Fibroblast of lung (primary cell): ENCODE results near the gene ME1. TPM values are rescaled to one million over a fixed set of nuclear protein-coding genes. Genes with fewer than 3 reads are reported as not detected.

Experiments
- DNase-seq, 2 donors: peaks; one replicate each; pipeline versions ENCODE4 v3.0.0 to v3.0.0-alpha.2; 2010; ENCODE audit warnings: low read depth in 2 of 2
- H2AFZ ChIP-seq: 2 replicates; pipeline ENCODE4 v1.5.1; 2012; ENCODE audit warnings: low read length, control low read depth, inconsistent platforms
- H3K27ac ChIP-seq: 2 replicates; pipeline ENCODE4 v1.5.1; 2011; ENCODE audit warnings: low read length, control low read depth; ENCODE audit not compliant: insufficient read depth
- H3K27me3 ChIP-seq: 2 replicates; pipeline ENCODE4 v1.5.1; 2011; ENCODE audit warnings: mild to moderate bottlenecking, low read length; ENCODE audit not compliant: control insufficient read depth, insufficient read depth
- H3K36me3 ChIP-seq: 2 replicates; pipeline ENCODE4 v1.5.1; 2011; ENCODE audit warnings: low read length; ENCODE audit not compliant: control insufficient read depth, insufficient read depth
- H3K4me1 ChIP-seq: 2 replicates; pipeline ENCODE4 v1.5.1; 2011; ENCODE audit warnings: low read length; ENCODE audit not compliant: control insufficient read depth, insufficient read depth; ENCODE audit errors: extremely low read depth
- H3K4me2 ChIP-seq: 2 replicates; pipeline ENCODE4 v1.5.1; 2011; ENCODE audit warnings: low read length, control low read depth; ENCODE audit not compliant: insufficient read depth; ENCODE audit errors: extremely low read depth
- H3K4me3 ChIP-seq, 4 experiments: fragments of 200-600 bp in 1 of 4; sonication (generic) in 1 of 4; replicated peaks in 1 of 4; 2 replicates each; pipeline ENCODE4 v1.5.1; 2011 to 2016; ENCODE audit warnings: low read length in 4 of 4, low read depth in 3 of 4, mild to moderate bottlenecking in 3 of 4, control low read depth in 2 of 4, inconsistent platforms in 1 of 4, mixed read lengths in 1 of 4; ENCODE audit not compliant: insufficient read depth in 1 of 4; ENCODE audit errors: control extremely low read depth in 1 of 4
- H3K79me2 ChIP-seq: 2 replicates; pipeline ENCODE4 v1.5.1; 2012; ENCODE audit warnings: mild to moderate bottlenecking, low read length, inconsistent platforms; ENCODE audit not compliant: control insufficient read depth, insufficient read depth
- H3K9ac ChIP-seq: 2 replicates; pipeline ENCODE4 v1.5.1; 2011; ENCODE audit warnings: mild to moderate bottlenecking, low read length, control low read depth; ENCODE audit not compliant: insufficient read depth
- H3K9me3 ChIP-seq: 2 replicates; pipeline ENCODE4 v1.5.1; 2012; ENCODE audit warnings: low read depth, low read length; ENCODE audit not compliant: control insufficient read depth, insufficient read depth
- H4K20me1 ChIP-seq: 2 replicates; pipeline ENCODE4 v1.5.1; 2011; ENCODE audit warnings: low read length; ENCODE audit not compliant: control insufficient read depth, insufficient read depth; ENCODE audit errors: extremely low read depth
- EZH2 ChIP-seq: IDR thresholded peaks from 2 replicates; pipeline ENCODE4 v1.5.1; 2012; ENCODE audit warnings: low read length, control low read depth, mild to moderate bottlenecking; ENCODE audit errors: missing control alignments
- polyA plus RNA-seq, 2 donors: library from polyadenylated mRNA; depleted of rRNA in 1 of 2; stranded (reverse) in 1 of 2; unstranded in 1 of 2; fragments of >200 nt; gene quantifications; 2 replicates each; pipeline ENCODE4 v1.2.1, GENCODE V29; 2011 to 2012; ENCODE audit warnings: missing spikeins in 1 of 2
- total RNA-seq: library from RNA; depleted of rRNA; stranded (reverse); fragments of >200 nt; gene quantifications from 2 replicates; pipeline ENCODE4 v1.2.1, GENCODE V29; 2014
- TF ChIP-seq, protein P1 (sequence below), 2 donors: IDR thresholded peaks in 1 of 2; conservative IDR thresholded peaks in 1 of 2; 1 replicate in 1 of 2; 2 replicates in 1 of 2; pipeline ENCODE4 v1.5.1; 2011 to 2012; ENCODE audit warnings: low read length in 2 of 2, control low read depth in 1 of 2, inconsistent platforms in 1 of 2, low read depth in 1 of 2, mild to moderate bottlenecking in 1 of 2

Gene ME1
- total and polyA plus RNA-seq, 2 donors (not counting 1 experiment from before 2014, with no cell fraction given), result 35.8 to 44.3 TPM

DNA sequence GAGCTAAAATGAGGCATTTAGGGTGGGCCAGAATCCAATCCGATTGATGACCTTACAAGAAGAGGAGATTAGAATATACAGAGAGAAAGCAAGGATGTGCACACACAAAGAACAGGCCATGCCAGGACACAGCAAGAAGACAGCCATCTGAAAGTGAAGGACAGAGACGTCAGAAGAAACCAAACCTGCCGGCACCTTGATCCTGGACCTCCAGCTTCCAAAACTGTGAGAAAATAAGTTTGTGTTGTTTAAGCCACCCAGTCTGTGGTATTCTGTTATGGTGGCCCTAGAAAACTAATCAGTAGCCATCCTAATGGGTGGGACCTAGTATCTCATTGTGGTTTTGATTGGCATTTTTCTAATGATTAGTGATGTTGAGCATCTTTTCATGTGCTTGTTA is 39.7 kb upstream of the ME1 start:
- DNase-seq, result no peak
- Histone ChIP-seq H3K27me3 (peaks cover 3% of the 10 kb centered on the region), H4K20me1 (no peaks in the 10 kb centered on the region), H3K9ac (no peak overlapping the region), H3K79me2 (no peaks in the 10 kb centered on the region), H3K4me3 (no peak overlapping the region), H3K9me3 (no peaks in the 10 kb centered on the region), H3K4me2 (no peak overlapping the region), H3K36me3 (no peaks in the 10 kb centered on the region), H3K27ac (no peak overlapping the region), H3K4me1 (no peaks in the 10 kb centered on the region), H2AFZ (no peak overlapping the region)
- TF ChIP-seq, protein P1, sequence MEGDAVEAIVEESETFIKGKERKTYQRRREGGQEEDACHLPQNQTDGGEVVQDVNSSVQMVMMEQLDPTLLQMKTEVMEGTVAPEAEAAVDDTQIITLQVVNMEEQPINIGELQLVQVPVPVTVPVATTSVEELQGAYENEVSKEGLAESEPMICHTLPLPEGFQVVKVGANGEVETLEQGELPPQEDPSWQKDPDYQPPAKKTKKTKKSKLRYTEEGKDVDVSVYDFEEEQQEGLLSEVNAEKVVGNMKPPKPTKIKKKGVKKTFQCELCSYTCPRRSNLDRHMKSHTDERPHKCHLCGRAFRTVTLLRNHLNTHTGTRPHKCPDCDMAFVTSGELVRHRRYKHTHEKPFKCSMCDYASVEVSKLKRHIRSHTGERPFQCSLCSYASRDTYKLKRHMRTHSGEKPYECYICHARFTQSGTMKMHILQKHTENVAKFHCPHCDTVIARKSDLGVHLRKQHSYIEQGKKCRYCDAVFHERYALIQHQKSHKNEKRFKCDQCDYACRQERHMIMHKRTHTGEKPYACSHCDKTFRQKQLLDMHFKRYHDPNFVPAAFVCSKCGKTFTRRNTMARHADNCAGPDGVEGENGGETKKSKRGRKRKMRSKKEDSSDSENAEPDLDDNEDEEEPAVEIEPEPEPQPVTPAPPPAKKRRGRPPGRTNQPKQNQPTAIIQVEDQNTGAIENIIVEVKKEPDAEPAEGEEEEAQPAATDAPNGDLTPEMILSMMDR (conservative IDR thresholded peaks at IDR 0.05 in 1 of 2, IDR thresholded peaks at IDR 0.05 in 1 of 2; ENCODE audit: low read depth in 1 of 2, low read length in 2 of 2), result no peak
- no peak for TF ChIP-seq EZH2

DNA sequence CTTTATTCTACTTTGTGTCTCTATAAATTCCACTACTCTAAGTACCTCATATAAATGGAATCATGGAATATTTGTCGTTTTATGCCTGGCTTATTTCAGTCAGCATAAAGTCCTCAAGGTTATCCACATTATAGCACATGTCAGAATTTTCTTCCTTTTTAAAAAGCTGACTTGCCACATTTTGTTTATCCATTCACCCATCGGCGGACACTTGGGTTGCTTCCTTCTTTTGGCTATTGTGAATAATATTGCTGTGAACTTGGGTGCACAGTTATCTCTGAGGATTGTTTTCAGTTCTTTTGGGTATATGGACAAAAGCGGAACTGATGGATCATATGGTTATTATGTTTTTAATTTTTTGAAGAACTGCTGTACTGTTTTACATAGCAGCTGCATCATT is 39.1 kb upstream of the ME1 start:
- Histone ChIP-seq H2AFZ (no peak overlapping the region), H4K20me1 (no peaks in the 10 kb centered on the region), H3K4me1 (no peaks in the 10 kb centered on the region), H3K36me3 (no peaks in the 10 kb centered on the region), H3K9ac (no peak overlapping the region), H3K4me2 (no peak overlapping the region), H3K9me3 (no peaks in the 10 kb centered on the region), H3K27ac (no peak overlapping the region), H3K4me3 (no peak overlapping the region), H3K79me2 (no peaks in the 10 kb centered on the region), H3K27me3 (peaks cover 3% of the 10 kb centered on the region)
- TF ChIP-seq, protein P1 (conservative IDR thresholded peaks at IDR 0.05 in 1 of 2, IDR thresholded peaks at IDR 0.05 in 1 of 2; ENCODE audit: low read depth in 1 of 2, low read length in 2 of 2), result no peak
- no peak for TF ChIP-seq EZH2
- no peak for DNase-seq

DNA sequence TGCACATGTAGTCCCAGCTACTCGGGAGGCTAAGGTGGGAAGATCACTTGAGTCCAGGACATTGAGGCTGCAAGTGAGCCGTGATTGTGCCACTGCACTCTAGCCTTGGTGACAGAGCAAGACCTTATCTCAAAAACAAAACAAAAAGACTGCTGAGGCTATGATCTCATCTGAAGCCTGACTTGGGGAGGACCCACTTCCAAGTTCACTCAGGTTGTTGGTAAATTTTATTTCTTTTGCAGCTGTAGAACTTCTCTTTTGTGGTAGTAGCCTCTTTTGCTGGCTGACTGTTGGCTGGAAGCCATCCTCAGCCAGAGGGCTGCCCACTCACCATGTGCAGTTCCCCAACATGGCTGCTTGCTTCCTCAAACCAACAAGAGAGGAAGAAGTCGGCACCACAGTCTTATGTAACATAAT is 36.8 kb upstream of the ME1 start:
- Histone ChIP-seq H2AFZ (no peak overlapping the region), H3K27ac (no peak overlapping the region), H3K4me3 (no peak overlapping the region), H3K36me3 (no peaks in the 10 kb centered on the region), H3K4me2 (no peak overlapping the region), H4K20me1 (no peaks in the 10 kb centered on the region), H3K27me3 (no peaks in the 10 kb centered on the region), H3K9ac (no peak overlapping the region), H3K79me2 (no peaks in the 10 kb centered on the region), H3K4me1 (no peaks in the 10 kb centered on the region), H3K9me3 (no peaks in the 10 kb centered on the region)
- no peak for DNase-seq
- no peak for TF ChIP-seq EZH2
- TF ChIP-seq, protein P1 (conservative IDR thresholded peaks at IDR 0.05 in 1 of 2, IDR thresholded peaks at IDR 0.05 in 1 of 2; ENCODE audit: low read depth in 1 of 2, low read length in 2 of 2), result no peak
